ENCODE measurements around the gene SIX1.

Gene SIX1

GRCh38 chr14:60655119-60655897 lies 6.0 kb upstream of the SIX1 start:
- no peak overlapping the region for H3K4me3 ChIP-seq (ENCODE audit: low read length)
- DNase-seq (ENCODE audit: low read depth) = no peak
- TF ChIP-seq CTCF (IDR thresholded peaks at IDR 0.05; ENCODE audit: insufficient read depth, low read depth, low read length, missing control alignments) = no peak

DNA sequence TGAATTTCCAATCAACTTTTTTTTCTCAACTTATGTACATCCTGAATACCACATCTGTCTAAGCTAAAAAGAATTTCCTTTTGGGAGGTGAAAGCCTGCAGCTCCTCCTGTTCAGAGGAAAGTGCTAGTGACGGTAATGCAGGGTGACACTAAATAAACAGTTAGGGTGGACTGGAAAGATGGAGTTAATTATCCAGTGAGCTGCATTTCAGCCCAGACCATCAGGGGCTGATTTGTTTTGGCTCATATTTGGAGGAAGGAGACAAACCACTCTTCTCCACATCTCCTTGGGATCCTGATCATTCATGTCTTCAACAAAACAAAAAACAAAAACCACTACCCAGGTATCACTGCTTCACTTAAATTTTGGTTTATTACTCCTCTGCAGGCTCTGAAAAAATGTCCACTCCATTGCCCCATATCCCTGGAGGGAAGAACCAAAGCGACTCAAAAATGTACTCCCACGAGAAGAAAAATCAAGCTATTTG lies 5.1 kb upstream of the SIX1 start:
- H3K4me3 ChIP-seq (ENCODE audit: low read length) = no peak overlapping the region
- TF ChIP-seq CTCF (IDR thresholded peaks at IDR 0.05; ENCODE audit: insufficient read depth, low read depth, low read length, missing control alignments) = no peak
- no peak for DNase-seq (ENCODE audit: low read depth)

GRCh38 chr14:60653701-60654161 lies 4.5 kb upstream of the SIX1 start:
- no peak overlapping the region for H3K4me3 ChIP-seq (ENCODE audit: low read length)
- no peak for TF ChIP-seq CTCF (IDR thresholded peaks at IDR 0.05; ENCODE audit: insufficient read depth, low read depth, low read length, missing control alignments)
- DNase-seq (ENCODE audit: low read depth) = no peak

- DNase-seq (ENCODE audit: low read depth) = no peak
- no peak for TF ChIP-seq CTCF (IDR thresholded peaks at IDR 0.05; ENCODE audit: insufficient read depth, low read depth, low read length, missing control alignments)
- peak overlapping the region; percentile 3 for H3K4me3 ChIP-seq (ENCODE audit: low read length)
These were observed 3.7 kb upstream of the SIX1 start for GRCh38 chr14:60652674-60653651.

DNA sequence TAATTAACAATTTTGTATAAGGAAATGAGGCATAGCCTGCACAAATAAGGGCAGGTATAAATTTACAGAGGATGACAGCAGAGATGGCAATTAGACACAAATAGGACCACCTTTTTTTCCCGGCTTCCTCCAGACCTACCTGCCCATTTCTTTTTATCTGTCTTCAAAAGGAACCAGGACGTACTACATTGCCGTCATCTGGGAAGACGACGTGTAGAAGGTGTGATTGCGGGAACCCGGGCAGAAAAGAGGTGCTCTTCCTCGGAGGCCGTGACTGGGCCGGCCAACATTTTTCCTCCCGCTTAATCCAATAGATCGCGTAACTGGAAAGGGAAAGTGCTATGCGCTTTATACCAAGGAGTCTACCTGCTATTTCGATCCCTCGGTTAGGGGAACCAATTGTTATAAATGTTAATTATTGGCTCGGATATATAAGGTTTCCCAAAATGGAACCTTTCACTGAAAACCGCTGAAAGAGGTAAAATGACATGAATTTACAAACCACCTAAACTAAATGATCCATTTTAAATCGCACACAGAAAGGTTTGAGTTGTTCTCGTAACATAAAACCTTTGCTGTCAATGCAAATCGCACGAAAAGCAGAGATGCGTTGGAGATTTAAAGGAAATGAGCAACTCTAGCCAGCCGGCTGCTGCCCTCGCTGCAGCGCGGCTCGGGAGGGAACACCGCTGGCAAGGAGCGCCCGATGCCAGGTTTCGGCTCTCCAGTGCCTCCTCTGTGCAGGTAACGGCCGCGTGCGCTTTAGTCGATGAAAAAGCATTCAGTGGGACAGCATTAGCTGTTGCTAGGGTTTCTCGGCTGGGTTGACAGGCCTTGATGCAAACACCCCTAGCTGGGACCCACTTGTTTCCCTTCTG lies 2.8 kb upstream of the SIX1 start:
- TF ChIP-seq CTCF (IDR thresholded peaks at IDR 0.05; ENCODE audit: insufficient read depth, low read depth, low read length, missing control alignments) = no peak
- H3K4me3 ChIP-seq (ENCODE audit: low read length) = no peak overlapping the region
- no peak for DNase-seq (ENCODE audit: low read depth)

- no peak for TF ChIP-seq CTCF (IDR thresholded peaks at IDR 0.05; ENCODE audit: insufficient read depth, low read depth, low read length, missing control alignments)
- no peak overlapping the region for H3K4me3 ChIP-seq (ENCODE audit: low read length)
- no peak for DNase-seq (ENCODE audit: low read depth)
These were observed 2.0 kb upstream of the SIX1 start for GRCh38 chr14:60651086-60651795.

Data from epithelial cell of esophagus (primary cell).